Fibroblast of lung (primary cell): ENCODE measurements around the gene CAMTA1. TPM values are rescaled to one million over a fixed set of nuclear protein-coding genes. Genes with fewer than 3 reads are reported as not detected.

Experiments
- DNase-seq, 2 donors: peaks; one replicate each; pipeline versions ENCODE4 v3.0.0 to v3.0.0-alpha.2; 2010; ENCODE audit warnings: low read depth in 2 of 2
- H2AFZ ChIP-seq: 2 replicates; pipeline ENCODE4 v1.5.1; 2012; ENCODE audit warnings: low read length, control low read depth, inconsistent platforms
- H3K27ac ChIP-seq: 2 replicates; pipeline ENCODE4 v1.5.1; 2011; ENCODE audit warnings: low read length, control low read depth; ENCODE audit not compliant: insufficient read depth
- H3K27me3 ChIP-seq: 2 replicates; pipeline ENCODE4 v1.5.1; 2011; ENCODE audit warnings: mild to moderate bottlenecking, low read length; ENCODE audit not compliant: control insufficient read depth, insufficient read depth
- H3K36me3 ChIP-seq: 2 replicates; pipeline ENCODE4 v1.5.1; 2011; ENCODE audit warnings: low read length; ENCODE audit not compliant: control insufficient read depth, insufficient read depth
- H3K4me1 ChIP-seq: 2 replicates; pipeline ENCODE4 v1.5.1; 2011; ENCODE audit warnings: low read length; ENCODE audit not compliant: control insufficient read depth, insufficient read depth; ENCODE audit errors: extremely low read depth
- H3K4me2 ChIP-seq: 2 replicates; pipeline ENCODE4 v1.5.1; 2011; ENCODE audit warnings: low read length, control low read depth; ENCODE audit not compliant: insufficient read depth; ENCODE audit errors: extremely low read depth
- H3K4me3 ChIP-seq, 4 experiments: fragments of 200-600 bp in 1 of 4; sonication (generic) in 1 of 4; replicated peaks in 1 of 4; 2 replicates each; pipeline ENCODE4 v1.5.1; 2011 to 2016; ENCODE audit warnings: low read length in 4 of 4, low read depth in 3 of 4, mild to moderate bottlenecking in 3 of 4, control low read depth in 2 of 4, inconsistent platforms in 1 of 4, mixed read lengths in 1 of 4; ENCODE audit not compliant: insufficient read depth in 1 of 4; ENCODE audit errors: control extremely low read depth in 1 of 4
- H3K79me2 ChIP-seq: 2 replicates; pipeline ENCODE4 v1.5.1; 2012; ENCODE audit warnings: mild to moderate bottlenecking, low read length, inconsistent platforms; ENCODE audit not compliant: control insufficient read depth, insufficient read depth
- H3K9ac ChIP-seq: 2 replicates; pipeline ENCODE4 v1.5.1; 2011; ENCODE audit warnings: mild to moderate bottlenecking, low read length, control low read depth; ENCODE audit not compliant: insufficient read depth
- H3K9me3 ChIP-seq: 2 replicates; pipeline ENCODE4 v1.5.1; 2012; ENCODE audit warnings: low read depth, low read length; ENCODE audit not compliant: control insufficient read depth, insufficient read depth
- H4K20me1 ChIP-seq: 2 replicates; pipeline ENCODE4 v1.5.1; 2011; ENCODE audit warnings: low read length; ENCODE audit not compliant: control insufficient read depth, insufficient read depth; ENCODE audit errors: extremely low read depth
- CTCF ChIP-seq, 2 donors: IDR thresholded peaks in 1 of 2; conservative IDR thresholded peaks in 1 of 2; 1 replicate in 1 of 2; 2 replicates in 1 of 2; pipeline ENCODE4 v1.5.1; 2011 to 2012; ENCODE audit warnings: low read length in 2 of 2, control low read depth in 1 of 2, inconsistent platforms in 1 of 2, low read depth in 1 of 2, mild to moderate bottlenecking in 1 of 2
- EZH2 ChIP-seq: IDR thresholded peaks from 2 replicates; pipeline ENCODE4 v1.5.1; 2012; ENCODE audit warnings: low read length, control low read depth, mild to moderate bottlenecking; ENCODE audit errors: missing control alignments
- polyA plus RNA-seq, 2 donors: library from polyadenylated mRNA; depleted of rRNA in 1 of 2; stranded (reverse) in 1 of 2; unstranded in 1 of 2; fragments of >200 nt; gene quantifications; 2 replicates each; pipeline ENCODE4 v1.2.1, GENCODE V29; 2011 to 2012; ENCODE audit warnings: missing spikeins in 1 of 2
- total RNA-seq: library from RNA; depleted of rRNA; stranded (reverse); fragments of >200 nt; gene quantifications from 2 replicates; pipeline ENCODE4 v1.2.1, GENCODE V29; 2014

Gene CAMTA1
- total and polyA plus RNA-seq, 2 donors (not counting 1 experiment from before 2014, with no cell fraction given): 47.6 to 86.0 TPM

- H3K27me3 ChIP-seq: no peaks in the 10 kb centered on the region
- no peak for DNase-seq
- no peaks in the 10 kb centered on the region for H4K20me1 ChIP-seq
- no peaks in the 10 kb centered on the region for H3K79me2 ChIP-seq
- no peaks in the 10 kb centered on the region for H3K9me3 ChIP-seq
- H2AFZ ChIP-seq: no peak overlapping the region
- peaks cover 21% of the 10 kb centered on the region for H3K4me1 ChIP-seq
- no peak overlapping the region for H3K4me2 ChIP-seq
- no peak overlapping the region for H3K4me3 ChIP-seq
- no peaks in the 10 kb centered on the region for H3K36me3 ChIP-seq
- no peak for TF ChIP-seq CTCF (conservative IDR thresholded peaks at IDR 0.05 in 1 of 2, IDR thresholded peaks at IDR 0.05 in 1 of 2; ENCODE audit: low read depth in 1 of 2, low read length in 2 of 2)
- no peak for TF ChIP-seq EZH2
- H3K27ac ChIP-seq: no peak overlapping the region
- no peak overlapping the region for H3K9ac ChIP-seq
These were observed 518.5 kb downstream of the CAMTA1 start for GRCh38 chr1:7303554-7304317.

GRCh38 chr1:7313081-7313546 lies 527.9 kb downstream of the CAMTA1 start:
- Histone ChIP-seq H3K9ac (no peak overlapping the region), H3K27ac (no peak overlapping the region), H2AFZ (peak overlapping the region; percentile 23), H3K36me3 (no peaks in the 10 kb centered on the region), H3K9me3 (no peaks in the 10 kb centered on the region), H4K20me1 (no peaks in the 10 kb centered on the region), H3K27me3 (no peaks in the 10 kb centered on the region), H3K4me3 (no peak overlapping the region), H3K4me1 (no peaks in the 10 kb centered on the region), H3K4me2 (no peak overlapping the region), H3K79me2 (no peaks in the 10 kb centered on the region)
- DNase-seq: peak in 1 of 2 donors; percentile 72
- TF ChIP-seq CTCF (conservative IDR thresholded peaks at IDR 0.05 in 1 of 2, IDR thresholded peaks at IDR 0.05 in 1 of 2; ENCODE audit: low read depth in 1 of 2, low read length in 2 of 2) (no peak), EZH2 (no peak)

GRCh38 chr1:7313826-7314225 lies 528.6 kb downstream of the CAMTA1 start:
- no peaks in the 10 kb centered on the region for H3K4me1 ChIP-seq
- H3K27ac ChIP-seq: no peak overlapping the region
- H2AFZ ChIP-seq: no peak overlapping the region
- no peaks in the 10 kb centered on the region for H3K27me3 ChIP-seq
- H4K20me1 ChIP-seq: no peaks in the 10 kb centered on the region
- H3K4me3 ChIP-seq: no peak overlapping the region
- no peak for DNase-seq
- no peaks in the 10 kb centered on the region for H3K79me2 ChIP-seq
- no peaks in the 10 kb centered on the region for H3K9me3 ChIP-seq
- H3K9ac ChIP-seq: no peak overlapping the region
- TF ChIP-seq CTCF (conservative IDR thresholded peaks at IDR 0.05 in 1 of 2, IDR thresholded peaks at IDR 0.05 in 1 of 2; ENCODE audit: low read depth in 1 of 2, low read length in 2 of 2) (no peak), EZH2 (no peak)
- H3K4me2 ChIP-seq: no peak overlapping the region
- H3K36me3 ChIP-seq: no peaks in the 10 kb centered on the region
